ENCODE measurements around the gene ZNF217. TPM values are rescaled to one million over a fixed set of nuclear protein-coding genes. Genes with fewer than 3 reads are reported as not detected.
"Not testable (repeated sequence)": the region's sequence is repeated elsewhere in the genome, so short reads cannot be mapped to it uniquely, and the experiment has no call there.

ZNF217 gene
- total RNA-seq, 4 donors from 2014 or later: 18.0 to 42.8 (median 27.8) TPM

- 81 to 90% methylated on average over 7 of the region's 7 CpGs for WGBS, 2 donors
- Histone ChIP-seq H3K4me3 (replicated peaks in 1 of 3) (no peak overlapping the region), H3K36me3 (peaks cover 0 to 4% of the 10 kb centered on the region in 2 donors), H3K27ac (no peak overlapping the region), H3K27me3 (no peaks in the 10 kb centered on the region), H3K4me1 (peaks cover 0 to 3% of the 10 kb centered on the region in 2 donors), H3K9me3 (no peaks in the 10 kb centered on the region)
- intact Hi-C loops (cut with DNase I): no loop called here
- no peak for DNase-seq
- TF ChIP-seq, protein P1, sequence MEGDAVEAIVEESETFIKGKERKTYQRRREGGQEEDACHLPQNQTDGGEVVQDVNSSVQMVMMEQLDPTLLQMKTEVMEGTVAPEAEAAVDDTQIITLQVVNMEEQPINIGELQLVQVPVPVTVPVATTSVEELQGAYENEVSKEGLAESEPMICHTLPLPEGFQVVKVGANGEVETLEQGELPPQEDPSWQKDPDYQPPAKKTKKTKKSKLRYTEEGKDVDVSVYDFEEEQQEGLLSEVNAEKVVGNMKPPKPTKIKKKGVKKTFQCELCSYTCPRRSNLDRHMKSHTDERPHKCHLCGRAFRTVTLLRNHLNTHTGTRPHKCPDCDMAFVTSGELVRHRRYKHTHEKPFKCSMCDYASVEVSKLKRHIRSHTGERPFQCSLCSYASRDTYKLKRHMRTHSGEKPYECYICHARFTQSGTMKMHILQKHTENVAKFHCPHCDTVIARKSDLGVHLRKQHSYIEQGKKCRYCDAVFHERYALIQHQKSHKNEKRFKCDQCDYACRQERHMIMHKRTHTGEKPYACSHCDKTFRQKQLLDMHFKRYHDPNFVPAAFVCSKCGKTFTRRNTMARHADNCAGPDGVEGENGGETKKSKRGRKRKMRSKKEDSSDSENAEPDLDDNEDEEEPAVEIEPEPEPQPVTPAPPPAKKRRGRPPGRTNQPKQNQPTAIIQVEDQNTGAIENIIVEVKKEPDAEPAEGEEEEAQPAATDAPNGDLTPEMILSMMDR (IDR thresholded peaks at IDR 0.05): no peak
- no peak for TF ChIP-seq POLR2A (IDR thresholded peaks at IDR 0.05)
Observed at GRCh38 chr20:53559816-53560215, 33.8 kb downstream of the ZNF217 start.

DNA sequence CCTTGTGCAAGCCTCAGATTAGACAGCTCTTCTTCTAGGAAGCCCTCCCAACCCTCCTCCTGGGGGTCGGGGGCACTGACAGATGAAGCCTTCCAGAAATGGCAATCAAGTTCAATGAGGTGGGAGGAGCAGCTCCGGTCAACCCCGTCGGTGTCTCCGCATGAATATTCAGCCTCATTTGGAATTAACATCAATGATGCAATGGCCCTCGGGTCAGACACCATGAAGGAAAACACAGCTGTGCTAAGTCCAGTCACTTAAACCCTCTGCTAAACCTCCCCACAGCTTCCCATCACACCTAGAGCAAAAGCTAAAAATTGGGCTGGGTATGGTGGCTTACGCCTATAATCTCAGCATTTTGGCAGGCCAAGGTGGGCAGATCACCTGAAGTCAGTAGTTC, 36.5 kb downstream of the ZNF217 start:
- intact Hi-C loops (cut with DNase I): no loop called here
- no peaks in the 10 kb centered on the region for H3K27me3 ChIP-seq
- no peaks in the 10 kb centered on the region for H3K36me3 ChIP-seq
- no peak overlapping the region for H3K27ac ChIP-seq
- H3K4me1 ChIP-seq: peaks cover 0 to 3% of the 10 kb centered on the region in 2 donors
- H3K9me3 ChIP-seq: no peaks in the 10 kb centered on the region
- 83 to 85% methylated on average over 7 of the region's 7 CpGs for WGBS, 2 donors
- TF ChIP-seq POLR2A (IDR thresholded peaks at IDR 0.05): no peak
- TF ChIP-seq, protein P1 (IDR thresholded peaks at IDR 0.05): no peak
- DNase-seq: no peak
- H3K4me3 ChIP-seq (replicated peaks in 1 of 3): no peak overlapping the region

DNA sequence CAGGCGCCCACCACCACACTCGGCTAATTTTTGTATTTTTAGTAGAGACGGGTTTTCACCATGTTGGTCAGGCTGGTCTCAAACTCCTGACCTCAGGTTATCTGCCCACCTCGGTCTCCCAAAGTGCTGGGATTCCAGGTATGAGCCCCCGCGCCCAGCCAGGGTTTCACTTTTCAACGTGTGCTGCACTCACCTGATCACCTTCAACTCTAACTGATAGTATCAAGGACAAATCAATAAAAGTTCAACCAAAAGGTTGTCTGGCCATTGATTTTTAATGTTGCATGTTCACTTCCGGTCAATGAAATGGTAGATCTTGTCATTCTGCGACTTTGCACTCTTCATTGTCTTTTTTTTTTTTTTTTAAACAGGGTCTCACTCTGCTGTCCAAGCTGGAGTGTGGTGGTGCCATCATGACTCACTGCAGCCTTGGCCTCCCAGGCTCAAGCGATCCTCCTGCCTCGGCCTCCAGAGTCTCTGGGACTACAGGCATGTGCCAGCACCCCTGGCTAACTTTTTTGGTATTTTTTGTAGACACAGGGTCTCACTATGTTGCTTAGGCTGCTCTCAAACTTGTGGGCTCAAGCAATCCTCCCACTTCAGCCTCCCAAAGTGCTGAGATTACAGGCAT, 37.3 kb downstream of the ZNF217 start:
- H3K4me1 ChIP-seq: peaks cover 0 to 3% of the 10 kb centered on the region in 2 donors
- 92 to 93% methylated on average over 11 of the region's 11 CpGs for WGBS, 2 donors
- intact Hi-C loops (cut with DNase I): no loop called here
- no peak for TF ChIP-seq POLR2A (IDR thresholded peaks at IDR 0.05)
- TF ChIP-seq, protein P1 (IDR thresholded peaks at IDR 0.05): no peak
- H3K27me3 ChIP-seq: no peaks in the 10 kb centered on the region
- no peak overlapping the region for H3K4me3 ChIP-seq (replicated peaks in 1 of 3)
- H3K36me3 ChIP-seq: no peaks in the 10 kb centered on the region
- H3K9me3 ChIP-seq: no peaks in the 10 kb centered on the region
- H3K27ac ChIP-seq: no peak overlapping the region
- no peak for DNase-seq

DNA sequence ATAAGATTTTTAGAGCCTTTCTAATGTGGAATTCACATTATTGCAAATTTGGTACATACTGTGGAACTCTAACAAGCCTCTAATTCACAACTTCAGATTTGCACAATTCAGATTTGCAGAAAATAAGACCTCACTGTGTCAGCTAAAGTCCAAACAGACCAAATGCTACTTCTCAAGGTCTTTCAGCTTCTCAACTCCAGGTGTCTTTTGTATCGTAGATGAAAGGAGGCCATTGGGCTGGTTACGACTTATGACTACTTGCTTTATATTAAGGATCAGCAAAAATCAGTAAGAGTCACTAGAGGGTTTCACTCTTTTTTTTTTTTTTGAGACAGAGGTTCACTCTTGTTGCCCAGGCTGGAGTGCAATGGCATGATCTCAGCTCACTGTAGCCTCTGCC, 37.8 kb downstream of the ZNF217 start:
- no peaks in the 10 kb centered on the region for H3K36me3 ChIP-seq
- H3K27ac ChIP-seq: peak overlapping the region in 1 of 3 donors; percentile 36
- intact Hi-C loops (cut with DNase I): no loop called here
- no peak overlapping the region for H3K4me3 ChIP-seq (replicated peaks in 1 of 3)
- H3K9me3 ChIP-seq: no peaks in the 10 kb centered on the region
- DNase-seq: no peak
- WGBS, 2 donors: 92 to 95% methylated on average over 2 of the region's 2 CpGs
- no peaks in the 10 kb centered on the region for H3K27me3 ChIP-seq
- peaks cover 0 to 3% of the 10 kb centered on the region in 2 donors for H3K4me1 ChIP-seq
- TF ChIP-seq POLR2A (IDR thresholded peaks at IDR 0.05): no peak

GRCh38 chr20:53555081-53555480, 38.6 kb downstream of the ZNF217 start:
- Histone ChIP-seq H3K4me3 (replicated peaks in 1 of 3) (no peak overlapping the region), H3K9me3 (no peaks in the 10 kb centered on the region), H3K4me1 (peaks cover 0 to 3% of the 10 kb centered on the region in 2 donors), H3K27ac (no peak overlapping the region), H3K27me3 (no peaks in the 10 kb centered on the region), H3K36me3 (no peaks in the 10 kb centered on the region)
- WGBS, 2 donors: 63 to 64% methylated on average over 4 of the region's 4 CpGs
- TF ChIP-seq, protein P1 (IDR thresholded peaks at IDR 0.05): no peak
- no peak for TF ChIP-seq POLR2A (IDR thresholded peaks at IDR 0.05)
- intact Hi-C loops (cut with DNase I): no loop called here
- no peak for DNase-seq

GRCh38 chr20:53552572-53552893, 41.1 kb downstream of the ZNF217 start:
- H3K27ac ChIP-seq; H3K36me3 ChIP-seq; H3K4me1 ChIP-seq; H3K9me3 ChIP-seq; intact Hi-C loops (cut with DNase I); DNase-seq; H3K27me3 ChIP-seq; H3K4me3 ChIP-seq (replicated peaks in 1 of 3): not testable (repeated sequence)
- WGBS, 2 donors: 91% methylated on average over 6 of the region's 6 CpGs

DNA sequence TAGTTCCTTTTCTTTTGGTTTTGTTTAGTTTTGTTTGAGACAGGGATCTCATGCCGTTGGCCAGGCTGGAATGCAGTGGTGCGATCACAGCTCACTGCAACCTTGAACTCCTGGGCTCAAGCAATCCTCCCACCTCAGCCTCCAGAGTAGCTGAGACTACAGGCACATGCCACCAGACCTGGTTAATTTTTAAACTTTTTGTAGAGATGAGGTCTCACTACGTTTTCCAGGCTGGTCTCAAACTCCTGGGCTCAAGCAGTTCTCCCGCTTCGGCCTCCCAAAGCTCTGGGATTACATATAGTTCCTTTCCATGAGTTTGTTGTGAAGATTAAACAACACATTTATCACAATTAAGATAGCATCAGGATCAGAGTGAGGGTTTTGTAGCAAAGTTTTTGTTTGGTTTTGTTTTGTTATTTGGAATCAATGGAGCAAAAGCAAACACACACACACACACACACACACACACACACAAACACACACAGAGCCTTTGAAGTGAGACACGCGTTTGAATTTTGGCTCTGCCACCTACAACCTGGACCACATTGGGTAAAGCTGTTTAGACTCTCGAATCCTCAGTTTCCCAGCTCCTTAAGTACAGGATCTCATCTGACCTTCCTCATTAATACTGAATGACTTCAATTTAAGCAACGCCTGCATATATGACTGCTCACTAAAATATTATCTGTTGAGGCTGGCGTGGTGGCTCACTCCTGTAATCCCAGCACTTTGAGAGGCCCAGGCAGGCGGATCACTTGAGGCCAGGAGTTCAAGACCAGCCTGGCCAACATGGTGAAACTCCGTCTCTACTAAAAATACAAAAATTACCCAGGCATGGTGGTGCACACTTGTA, 41.7 kb downstream of the ZNF217 start:
- WGBS, 2 donors: 83 to 91% methylated on average over 12 of the region's 12 CpGs
- H3K4me1 ChIP-seq; H3K9me3 ChIP-seq; intact Hi-C loops (cut with DNase I); H3K36me3 ChIP-seq; DNase-seq; H3K4me3 ChIP-seq (replicated peaks in 1 of 3); H3K27ac ChIP-seq; H3K27me3 ChIP-seq: not testable (repeated sequence)

Measured in thyroid gland (tissue), 4 donors.